ENCODE measurements around the gene SART3. TPM values are rescaled to one million over a fixed set of nuclear protein-coding genes. Genes with fewer than 3 reads are reported as not detected.

The SART3 gene
- total and polyA plus RNA-seq, 2 donors from 2014 or later = 14.9 to 59.1 TPM

DNA sequence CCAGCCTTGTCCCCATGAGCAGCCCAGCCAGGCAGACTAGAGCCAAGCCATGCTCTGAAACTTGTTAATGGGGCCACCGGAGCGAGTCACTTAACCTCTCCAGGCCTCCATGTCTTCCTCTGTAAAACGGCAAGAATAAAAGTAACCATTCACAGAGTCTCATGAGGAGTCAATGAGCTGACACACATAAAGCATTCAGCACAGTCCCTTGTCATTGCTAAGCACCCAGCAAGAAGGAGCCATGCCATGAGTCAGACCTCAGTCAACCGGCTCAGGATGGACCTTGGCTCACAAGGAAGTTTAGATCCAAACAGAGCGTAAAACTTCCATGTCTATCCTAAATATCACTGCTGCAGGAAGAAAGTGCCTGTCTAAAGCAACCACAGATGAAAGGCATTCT lies 35.3 kb downstream of the SART3 start:
- intact Hi-C loops (cut with DNase I) = no loop called here
- FAIRE-seq = no peak

DNA sequence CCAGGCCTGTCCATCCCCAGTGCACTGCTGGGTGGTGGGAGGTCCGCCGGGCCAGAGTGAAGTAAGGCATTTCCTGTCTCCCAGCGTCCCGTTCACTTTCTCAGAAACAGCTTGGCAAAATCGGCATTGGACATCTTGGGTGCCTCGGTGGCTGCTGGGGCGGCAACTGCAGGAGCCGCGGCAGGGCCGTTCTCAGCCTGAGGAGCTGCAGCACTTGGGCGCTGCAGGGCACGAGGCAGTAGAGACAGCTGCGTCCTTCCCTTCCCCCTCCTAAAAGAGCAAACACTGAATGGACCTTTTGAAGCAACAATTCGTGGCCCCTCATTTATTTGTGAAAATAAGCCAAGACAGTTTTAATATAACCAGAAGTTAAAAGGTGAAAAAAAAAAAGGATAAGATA lies 37.6 kb downstream of the SART3 start:
- H3K27ac ChIP-seq (ENCODE audit: low read depth in 2 of 2, low read length in 2 of 2) = no peak overlapping the region
- TF ChIP-seq, protein P1, sequence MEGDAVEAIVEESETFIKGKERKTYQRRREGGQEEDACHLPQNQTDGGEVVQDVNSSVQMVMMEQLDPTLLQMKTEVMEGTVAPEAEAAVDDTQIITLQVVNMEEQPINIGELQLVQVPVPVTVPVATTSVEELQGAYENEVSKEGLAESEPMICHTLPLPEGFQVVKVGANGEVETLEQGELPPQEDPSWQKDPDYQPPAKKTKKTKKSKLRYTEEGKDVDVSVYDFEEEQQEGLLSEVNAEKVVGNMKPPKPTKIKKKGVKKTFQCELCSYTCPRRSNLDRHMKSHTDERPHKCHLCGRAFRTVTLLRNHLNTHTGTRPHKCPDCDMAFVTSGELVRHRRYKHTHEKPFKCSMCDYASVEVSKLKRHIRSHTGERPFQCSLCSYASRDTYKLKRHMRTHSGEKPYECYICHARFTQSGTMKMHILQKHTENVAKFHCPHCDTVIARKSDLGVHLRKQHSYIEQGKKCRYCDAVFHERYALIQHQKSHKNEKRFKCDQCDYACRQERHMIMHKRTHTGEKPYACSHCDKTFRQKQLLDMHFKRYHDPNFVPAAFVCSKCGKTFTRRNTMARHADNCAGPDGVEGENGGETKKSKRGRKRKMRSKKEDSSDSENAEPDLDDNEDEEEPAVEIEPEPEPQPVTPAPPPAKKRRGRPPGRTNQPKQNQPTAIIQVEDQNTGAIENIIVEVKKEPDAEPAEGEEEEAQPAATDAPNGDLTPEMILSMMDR (IDR thresholded peaks at IDR 0.05; ENCODE audit: borderline replicate concordance, extremely low read depth, insufficient read depth) = no peak
- no peaks in the 10 kb centered on the region for H3K27me3 ChIP-seq (ENCODE audit: control insufficient read depth, insufficient read depth, low read length)
- no peaks in the 10 kb centered on the region for H3K4me1 ChIP-seq (ENCODE audit: control insufficient read depth in 2 of 3, insufficient read depth in 2 of 3, low read depth in 1 of 3, low read length in 3 of 3)
- no peak overlapping the region for H3K4me3 ChIP-seq (ENCODE audit: low read length in 3 of 3)
- intact Hi-C loops (cut with DNase I) = no loop called here
- H3K36me3 ChIP-seq (ENCODE audit: control insufficient read depth in 2 of 3, insufficient read depth in 3 of 3, low read length in 3 of 3) = peaks cover 13 to 65% (median 64%) of the 10 kb centered on the region in 3 donors
- DNase-seq = no peak
- FAIRE-seq = no peak
- no peaks in the 10 kb centered on the region for H3K9me3 ChIP-seq (ENCODE audit: control insufficient read depth in 2 of 3, insufficient read depth in 1 of 3, low read length in 3 of 3)
- no peak overlapping the region for H3K9ac ChIP-seq (ENCODE audit: low read length in 3 of 3)

More for the DNA sequence above, 35.3 kb downstream of the SART3 start:
- H3K27me3 ChIP-seq (ENCODE audit: control insufficient read depth, insufficient read depth, low read length) = no peaks in the 10 kb centered on the region
- H3K4me3 ChIP-seq (ENCODE audit: low read length in 3 of 3) = no peak overlapping the region
- no peaks in the 10 kb centered on the region for H3K9me3 ChIP-seq (ENCODE audit: control insufficient read depth in 2 of 3, insufficient read depth in 1 of 3, low read length in 3 of 3)
- TF ChIP-seq, protein P1 (IDR thresholded peaks at IDR 0.05; ENCODE audit: borderline replicate concordance, extremely low read depth, insufficient read depth) = no peak
- H3K27ac ChIP-seq (ENCODE audit: low read depth in 2 of 2, low read length in 2 of 2) = no peak overlapping the region
- peaks cover 7 to 65% (median 63%) of the 10 kb centered on the region in 3 donors for H3K36me3 ChIP-seq (ENCODE audit: control insufficient read depth in 2 of 3, insufficient read depth in 3 of 3, low read length in 3 of 3)
- no peak for DNase-seq
- H3K4me1 ChIP-seq (ENCODE audit: control insufficient read depth in 2 of 3, insufficient read depth in 2 of 3, low read depth in 1 of 3, low read length in 3 of 3) = no peaks in the 10 kb centered on the region
- H3K9ac ChIP-seq (ENCODE audit: low read length in 3 of 3) = no peak overlapping the region

DNA sequence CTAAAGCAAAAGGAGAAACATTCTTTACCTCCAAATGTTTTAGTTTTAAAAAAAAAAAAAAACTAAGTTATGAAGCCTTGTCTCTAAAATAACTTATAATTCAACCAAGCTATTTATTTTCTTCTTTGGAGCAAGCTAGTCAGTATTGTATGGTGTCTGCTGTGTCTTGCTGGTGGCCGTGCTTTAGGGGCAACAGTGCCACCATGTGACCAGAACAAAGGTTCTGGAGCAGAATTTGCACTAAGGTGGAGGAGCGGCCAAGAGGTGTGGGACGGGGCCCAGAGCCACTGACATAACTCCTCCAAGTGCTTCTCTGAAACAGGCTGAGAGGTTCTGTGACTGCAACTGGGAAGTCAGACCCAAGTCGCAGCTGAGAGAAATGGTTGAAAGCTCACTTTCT lies 41.4 kb downstream of the SART3 start:
- TF ChIP-seq, protein P1 (IDR thresholded peaks at IDR 0.05; ENCODE audit: borderline replicate concordance, extremely low read depth, insufficient read depth) = peak; percentile 6
- Histone ChIP-seq H3K27ac (ENCODE audit: low read depth in 2 of 2, low read length in 2 of 2) (no peak overlapping the region), H3K27me3 (ENCODE audit: control insufficient read depth, insufficient read depth, low read length) (no peaks in the 10 kb centered on the region), H3K4me1 (ENCODE audit: control insufficient read depth in 2 of 3, insufficient read depth in 2 of 3, low read depth in 1 of 3, low read length in 3 of 3) (peaks cover 0 to 13% (median 0%) of the 10 kb centered on the region in 3 donors), H3K9me3 (ENCODE audit: control insufficient read depth in 2 of 3, insufficient read depth in 1 of 3, low read length in 3 of 3) (no peaks in the 10 kb centered on the region), H3K36me3 (ENCODE audit: control insufficient read depth in 2 of 3, insufficient read depth in 3 of 3, low read length in 3 of 3) (peaks cover 8 to 43% (median 34%) of the 10 kb centered on the region in 3 donors), H3K4me3 (ENCODE audit: low read length in 3 of 3) (no peak overlapping the region), H3K9ac (ENCODE audit: low read length in 3 of 3) (no peak overlapping the region)
- FAIRE-seq (no peak), DNase-seq (no peak)
- intact Hi-C loops (cut with DNase I) = no loop called here

All from kidney (tissue), 14 donors.